K562 (cell line): ENCODE measurements around the gene DNASE1L1. TPM values are rescaled to one million over a fixed set of nuclear protein-coding genes. Genes with fewer than 3 reads are reported as not detected.

Experiments used
- GABPA ChIP-seq: fragments of 200-800 bp; sonication (Bioruptor generic); conservative IDR thresholded peaks from 2 replicates; pipeline ENCODE4 v1.6.1; 2016; ENCODE audit warnings: low read depth, missing genetic modification characterization, missing compliant biosample characterization
- GTF2E2 ChIP-seq: fragments of 200-800 bp; sonication (Bioruptor generic); IDR thresholded peaks from 2 replicates; pipeline ENCODE4 v1.6.1; 2016; ENCODE audit warnings: missing genetic modification characterization, missing compliant biosample characterization
- HDAC6 ChIP-seq: IDR thresholded peaks from 2 replicates; pipeline ENCODE4 v1.6.1; 2012; ENCODE audit warnings: low read depth, mild to moderate bottlenecking, control low read depth, inconsistent platforms, low read length, moderate library complexity
- KLF1 ChIP-seq: fragments of 450-650 bp; IDR thresholded peaks from 2 replicates; pipeline ENCODE4 v1.6.1; 2016; ENCODE audit warnings: missing genetic modification characterization, missing compliant biosample characterization
- KLF6 ChIP-seq: fragments of 250-450 bp; sonication (Bioruptor Pico); IDR thresholded peaks from 2 replicates; pipeline ENCODE4 v1.4.0; 2020; ENCODE audit warnings: mild to moderate bottlenecking, moderate library complexity, borderline replicate concordance
- NCOR1 ChIP-seq: fragments of 450-650 bp; IDR thresholded peaks from 2 replicates; pipeline ENCODE4 v1.6.1; 2016; ENCODE audit warnings: mild to moderate bottlenecking, moderate library complexity
- PHF20 ChIP-seq: fragments of 450-650 bp; IDR thresholded peaks from 2 replicates; pipeline ENCODE4 v1.6.1; 2018; ENCODE audit not compliant: partially characterized antibody
- RBM39 ChIP-seq: fragments of 200-400 bp; formaldehyde crosslinking; optimal IDR thresholded peaks from 2 replicates; pipeline ENCODE3; 2018; ENCODE audit warnings: low read depth, low read length
- TEAD2 ChIP-seq: fragments of 450-650 bp; IDR thresholded peaks from 2 replicates; pipeline ENCODE4 v1.6.1; 2016; ENCODE audit warnings: missing genetic modification characterization, control low read depth, missing compliant biosample characterization
- THRAP3 ChIP-seq: fragments of 450-650 bp; IDR thresholded peaks from 2 replicates; pipeline ENCODE4 v1.6.1; 2016; ENCODE audit warnings: mild to moderate bottlenecking, inconsistent platforms, borderline replicate concordance
- ZNF24 ChIP-seq: fragments of 450-650 bp; IDR thresholded peaks from 2 replicates; pipeline ENCODE4 v1.6.1; 2016
- ZNF263 ChIP-seq: sonication (generic); formaldehyde crosslinking; IDR thresholded peaks from 2 replicates; pipeline ENCODE4 v1.8.0; 2022; ENCODE audit warnings: mild to moderate bottlenecking, missing genetic modification reagents, borderline replicate concordance
- ZNF311 ChIP-seq: fragments of 250-450 bp; sonication (Bioruptor Pico); IDR thresholded peaks from 2 replicates; pipeline ENCODE4 v1.4.0; 2020; ENCODE audit warnings: mild to moderate bottlenecking, moderate library complexity
- ZNF354B ChIP-seq: fragments of 250-450 bp; sonication (Bioruptor Pico); IDR thresholded peaks from 2 replicates; pipeline ENCODE4 v1.4.0; 2020
- ZSCAN32 ChIP-seq: fragments of 450-650 bp; formaldehyde crosslinking; IDR thresholded peaks from 2 replicates; pipeline ENCODE4 v1.4.0; 2020; ENCODE audit warnings: mild to moderate bottlenecking, moderate library complexity
- polyA plus RNA-seq, 8 experiments: library from polyadenylated mRNA; depleted of rRNA in 4 of 8; stranded (reverse) in 5 of 8; unstranded in 3 of 8; fragments of >200 nt; fragmentation: Nextera tagmentation in 2 of 8; fragmentation: Illumina TruSeq in 1 of 8; extraction: Ambion mirVana in 2 of 8; extraction: Trizol in 1 of 8; gene quantifications; 2 replicates each; pipeline versions ENCODE4 v1.2.1 to v1.2.3, GENCODE V29; 2011 to 2014; ENCODE audit warnings: inconsistent platforms in 1 of 8, missing spikeins in 1 of 8
- total RNA-seq, 7 experiments: library from RNA; depleted of rRNA in 6 of 7; stranded (reverse); fragments of >200 nt in 6 of 7; fragmentation: Illumina TruSeq in 2 of 7; extraction: Trizol in 2 of 7; gene quantifications; 2 replicates each; pipeline versions ENCODE4 v1.2.1 to v1.2.3, GENCODE V29; 2011 to 2021; ENCODE audit warnings: low replicate concordance in 1 of 7
- TF ChIP-seq, protein P1 (sequence below), 2 experiments: fragments of 450-650 bp; IDR thresholded peaks; 2 replicates each; pipeline ENCODE4 v1.6.1; 2016
- TF ChIP-seq, protein P2 (sequence below): fragments of 450-650 bp; IDR thresholded peaks from 2 replicates; pipeline ENCODE4 v1.6.1; 2016; ENCODE audit warnings: mild to moderate bottlenecking, moderate library complexity

DNASE1L1 gene
- total and polyA plus RNA-seq, 9 of the 15 experiments (the other 6 are each of a cell fraction or from before 2014, with no cell fraction given): 0.73 to 12.6 (median 7.9) TPM

DNA sequence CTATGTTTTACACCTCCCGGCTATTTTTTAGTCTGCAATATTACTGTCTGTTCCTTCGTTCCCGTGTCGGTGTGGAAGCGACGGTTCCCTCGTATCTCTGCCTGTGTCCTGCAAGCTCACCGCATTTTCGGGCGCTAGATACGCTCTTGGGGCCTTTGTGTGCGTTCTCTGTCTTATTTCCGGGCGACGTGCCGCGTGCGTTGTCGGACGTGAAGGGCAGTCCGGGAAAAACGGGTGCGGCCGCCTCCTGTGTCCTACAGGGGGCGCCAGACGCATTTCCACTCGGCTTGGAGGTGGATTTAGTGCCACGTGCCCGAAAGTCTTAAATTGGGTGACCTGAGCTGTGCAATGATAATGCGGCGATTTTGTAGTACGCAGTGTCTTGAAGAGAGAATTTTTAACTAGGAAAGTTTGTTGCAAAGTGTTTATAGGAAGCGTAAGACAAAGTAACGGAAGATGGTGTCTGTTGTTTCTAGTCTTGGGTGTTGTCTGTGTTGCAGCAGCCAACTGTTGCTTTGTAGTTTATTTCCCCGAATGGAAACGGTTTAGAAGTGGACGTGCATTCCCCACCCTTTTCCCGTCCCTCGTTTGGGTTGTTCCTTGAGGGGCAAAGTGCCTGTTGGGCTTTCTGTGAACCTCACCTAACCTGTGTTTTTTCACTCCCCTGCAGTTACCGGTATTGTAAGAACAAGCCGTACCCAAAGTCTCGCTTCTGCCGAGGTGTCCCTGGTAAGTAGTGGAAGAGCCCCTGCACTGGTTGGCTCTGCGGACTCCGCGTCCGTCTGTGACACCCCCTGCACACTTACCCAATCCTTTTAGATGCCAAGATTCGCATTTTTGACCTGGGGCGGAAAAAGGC lies 10.2 kb downstream of the DNASE1L1 start (continued):
- TF ChIP-seq ZNF24 (no peak), THRAP3 (no peak), RBM39 (peak; percentile 61), GTF2E2 (no peak), HDAC6 (no peak), ZSCAN32 (CRISPR knock-in tag) (no peak), ZNF354B (no peak), ZNF263 (CRISPR knock-in tag) (no peak; the same call in 1 of the 2 replicates), KLF6 (no peak), PHF20 (no peak), GABPA (tag) (no peak; the same call in none of the 2 replicates), TEAD2 (tag) (no peak), NCOR1 (peak; percentile 3; the same call in 1 of the 2 replicates), ZNF311 (CRISPR knock-in tag) (no peak), KLF1 (tag) (no peak)
- TF ChIP-seq, protein P1, sequence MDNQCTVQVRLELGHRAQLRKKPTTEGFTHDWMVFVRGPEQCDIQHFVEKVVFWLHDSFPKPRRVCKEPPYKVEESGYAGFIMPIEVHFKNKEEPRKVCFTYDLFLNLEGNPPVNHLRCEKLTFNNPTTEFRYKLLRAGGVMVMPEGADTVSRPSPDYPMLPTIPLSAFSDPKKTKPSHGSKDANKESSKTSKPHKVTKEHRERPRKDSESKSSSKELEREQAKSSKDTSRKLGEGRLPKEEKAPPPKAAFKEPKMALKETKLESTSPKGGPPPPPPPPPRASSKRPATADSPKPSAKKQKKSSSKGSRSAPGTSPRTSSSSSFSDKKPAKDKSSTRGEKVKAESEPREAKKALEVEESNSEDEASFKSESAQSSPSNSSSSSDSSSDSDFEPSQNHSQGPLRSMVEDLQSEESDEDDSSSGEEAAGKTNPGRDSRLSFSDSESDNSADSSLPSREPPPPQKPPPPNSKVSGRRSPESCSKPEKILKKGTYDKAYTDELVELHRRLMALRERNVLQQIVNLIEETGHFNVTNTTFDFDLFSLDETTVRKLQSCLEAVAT (IDR thresholded peaks at IDR 0.05): no peak
- TF ChIP-seq, protein P2, sequence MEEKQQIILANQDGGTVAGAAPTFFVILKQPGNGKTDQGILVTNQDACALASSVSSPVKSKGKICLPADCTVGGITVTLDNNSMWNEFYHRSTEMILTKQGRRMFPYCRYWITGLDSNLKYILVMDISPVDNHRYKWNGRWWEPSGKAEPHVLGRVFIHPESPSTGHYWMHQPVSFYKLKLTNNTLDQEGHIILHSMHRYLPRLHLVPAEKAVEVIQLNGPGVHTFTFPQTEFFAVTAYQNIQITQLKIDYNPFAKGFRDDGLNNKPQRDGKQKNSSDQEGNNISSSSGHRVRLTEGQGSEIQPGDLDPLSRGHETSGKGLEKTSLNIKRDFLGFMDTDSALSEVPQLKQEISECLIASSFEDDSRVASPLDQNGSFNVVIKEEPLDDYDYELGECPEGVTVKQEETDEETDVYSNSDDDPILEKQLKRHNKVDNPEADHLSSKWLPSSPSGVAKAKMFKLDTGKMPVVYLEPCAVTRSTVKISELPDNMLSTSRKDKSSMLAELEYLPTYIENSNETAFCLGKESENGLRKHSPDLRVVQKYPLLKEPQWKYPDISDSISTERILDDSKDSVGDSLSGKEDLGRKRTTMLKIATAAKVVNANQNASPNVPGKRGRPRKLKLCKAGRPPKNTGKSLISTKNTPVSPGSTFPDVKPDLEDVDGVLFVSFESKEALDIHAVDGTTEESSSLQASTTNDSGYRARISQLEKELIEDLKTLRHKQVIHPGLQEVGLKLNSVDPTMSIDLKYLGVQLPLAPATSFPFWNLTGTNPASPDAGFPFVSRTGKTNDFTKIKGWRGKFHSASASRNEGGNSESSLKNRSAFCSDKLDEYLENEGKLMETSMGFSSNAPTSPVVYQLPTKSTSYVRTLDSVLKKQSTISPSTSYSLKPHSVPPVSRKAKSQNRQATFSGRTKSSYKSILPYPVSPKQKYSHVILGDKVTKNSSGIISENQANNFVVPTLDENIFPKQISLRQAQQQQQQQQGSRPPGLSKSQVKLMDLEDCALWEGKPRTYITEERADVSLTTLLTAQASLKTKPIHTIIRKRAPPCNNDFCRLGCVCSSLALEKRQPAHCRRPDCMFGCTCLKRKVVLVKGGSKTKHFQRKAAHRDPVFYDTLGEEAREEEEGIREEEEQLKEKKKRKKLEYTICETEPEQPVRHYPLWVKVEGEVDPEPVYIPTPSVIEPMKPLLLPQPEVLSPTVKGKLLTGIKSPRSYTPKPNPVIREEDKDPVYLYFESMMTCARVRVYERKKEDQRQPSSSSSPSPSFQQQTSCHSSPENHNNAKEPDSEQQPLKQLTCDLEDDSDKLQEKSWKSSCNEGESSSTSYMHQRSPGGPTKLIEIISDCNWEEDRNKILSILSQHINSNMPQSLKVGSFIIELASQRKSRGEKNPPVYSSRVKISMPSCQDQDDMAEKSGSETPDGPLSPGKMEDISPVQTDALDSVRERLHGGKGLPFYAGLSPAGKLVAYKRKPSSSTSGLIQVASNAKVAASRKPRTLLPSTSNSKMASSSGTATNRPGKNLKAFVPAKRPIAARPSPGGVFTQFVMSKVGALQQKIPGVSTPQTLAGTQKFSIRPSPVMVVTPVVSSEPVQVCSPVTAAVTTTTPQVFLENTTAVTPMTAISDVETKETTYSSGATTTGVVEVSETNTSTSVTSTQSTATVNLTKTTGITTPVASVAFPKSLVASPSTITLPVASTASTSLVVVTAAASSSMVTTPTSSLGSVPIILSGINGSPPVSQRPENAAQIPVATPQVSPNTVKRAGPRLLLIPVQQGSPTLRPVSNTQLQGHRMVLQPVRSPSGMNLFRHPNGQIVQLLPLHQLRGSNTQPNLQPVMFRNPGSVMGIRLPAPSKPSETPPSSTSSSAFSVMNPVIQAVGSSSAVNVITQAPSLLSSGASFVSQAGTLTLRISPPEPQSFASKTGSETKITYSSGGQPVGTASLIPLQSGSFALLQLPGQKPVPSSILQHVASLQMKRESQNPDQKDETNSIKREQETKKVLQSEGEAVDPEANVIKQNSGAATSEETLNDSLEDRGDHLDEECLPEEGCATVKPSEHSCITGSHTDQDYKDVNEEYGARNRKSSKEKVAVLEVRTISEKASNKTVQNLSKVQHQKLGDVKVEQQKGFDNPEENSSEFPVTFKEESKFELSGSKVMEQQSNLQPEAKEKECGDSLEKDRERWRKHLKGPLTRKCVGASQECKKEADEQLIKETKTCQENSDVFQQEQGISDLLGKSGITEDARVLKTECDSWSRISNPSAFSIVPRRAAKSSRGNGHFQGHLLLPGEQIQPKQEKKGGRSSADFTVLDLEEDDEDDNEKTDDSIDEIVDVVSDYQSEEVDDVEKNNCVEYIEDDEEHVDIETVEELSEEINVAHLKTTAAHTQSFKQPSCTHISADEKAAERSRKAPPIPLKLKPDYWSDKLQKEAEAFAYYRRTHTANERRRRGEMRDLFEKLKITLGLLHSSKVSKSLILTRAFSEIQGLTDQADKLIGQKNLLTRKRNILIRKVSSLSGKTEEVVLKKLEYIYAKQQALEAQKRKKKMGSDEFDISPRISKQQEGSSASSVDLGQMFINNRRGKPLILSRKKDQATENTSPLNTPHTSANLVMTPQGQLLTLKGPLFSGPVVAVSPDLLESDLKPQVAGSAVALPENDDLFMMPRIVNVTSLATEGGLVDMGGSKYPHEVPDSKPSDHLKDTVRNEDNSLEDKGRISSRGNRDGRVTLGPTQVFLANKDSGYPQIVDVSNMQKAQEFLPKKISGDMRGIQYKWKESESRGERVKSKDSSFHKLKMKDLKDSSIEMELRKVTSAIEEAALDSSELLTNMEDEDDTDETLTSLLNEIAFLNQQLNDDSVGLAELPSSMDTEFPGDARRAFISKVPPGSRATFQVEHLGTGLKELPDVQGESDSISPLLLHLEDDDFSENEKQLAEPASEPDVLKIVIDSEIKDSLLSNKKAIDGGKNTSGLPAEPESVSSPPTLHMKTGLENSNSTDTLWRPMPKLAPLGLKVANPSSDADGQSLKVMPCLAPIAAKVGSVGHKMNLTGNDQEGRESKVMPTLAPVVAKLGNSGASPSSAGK: peak; percentile 89
